Astrocyte (in vitro differentiated cells and primary cell): ENCODE data around the gene ZFHX3. TPM values are rescaled to one million over a fixed set of nuclear protein-coding genes. Genes with fewer than 3 reads are reported as not detected.

Experiments
- DNase-seq: peaks from one replicate; pipeline ENCODE4 v3.0.0-alpha.2; 2010; ENCODE audit warnings: low read depth
- FAIRE-seq: peaks from 2 replicates; lab custom pipeline; 2011; peaks lifted over from hg19 to GRCh38; lab: Jason Lieb, UNC
- H2AFZ ChIP-seq: 2 replicates; pipeline ENCODE4 v1.6.0; 2012; ENCODE audit warnings: low read depth, low read length, inconsistent platforms
- H3K27ac ChIP-seq: 2 replicates; pipeline ENCODE4 v1.5.1; 2011; ENCODE audit warnings: low read depth, low read length, inconsistent platforms
- H3K27me3 ChIP-seq: 2 replicates; pipeline ENCODE4 v1.6.0; 2011; ENCODE audit warnings: low read length, inconsistent platforms; ENCODE audit not compliant: insufficient read depth
- H3K36me3 ChIP-seq: 2 replicates; pipeline ENCODE4 v1.5.1; 2011; ENCODE audit warnings: low read length, inconsistent platforms; ENCODE audit not compliant: insufficient read depth
- H3K4me1 ChIP-seq: 2 replicates; pipeline ENCODE4 v1.5.1; 2011; ENCODE audit warnings: low read length, inconsistent platforms; ENCODE audit not compliant: insufficient read depth
- H3K4me2 ChIP-seq: 2 replicates; pipeline ENCODE4 v1.6.0; 2012; ENCODE audit warnings: low read length, inconsistent platforms
- H3K4me3 ChIP-seq: 2 replicates; pipeline ENCODE4 v1.5.1; 2011; ENCODE audit warnings: low read depth, mild to moderate bottlenecking, low read length, inconsistent platforms; ENCODE audit not compliant: insufficient read depth
- H3K79me2 ChIP-seq: 2 replicates; pipeline ENCODE4 v1.6.0; 2012; ENCODE audit warnings: mild to moderate bottlenecking, low read length, inconsistent platforms; ENCODE audit not compliant: insufficient read depth
- H3K9ac ChIP-seq: 2 replicates; pipeline ENCODE4 v1.6.0; 2012; ENCODE audit warnings: mild to moderate bottlenecking, low read length, inconsistent platforms
- H3K9me3 ChIP-seq: 2 replicates; pipeline ENCODE4 v1.5.1; 2012; ENCODE audit warnings: low read depth, mild to moderate bottlenecking, low read length, inconsistent platforms; ENCODE audit not compliant: insufficient read depth
- H4K20me1 ChIP-seq: 2 replicates; pipeline ENCODE4 v1.6.0; 2012; ENCODE audit warnings: low read length, inconsistent platforms; ENCODE audit not compliant: insufficient read depth
- H3K27ac Mint-ChIP-seq: one replicate; pipeline ENCODE4 v1.8.0; 2021; ENCODE audit warnings: mild to moderate bottlenecking, mixed read lengths; ENCODE audit not compliant: unreplicated experiment
- H3K27me3 Mint-ChIP-seq: one replicate; pipeline ENCODE4 v1.8.0; 2021; ENCODE audit warnings: low read depth, mixed read lengths; ENCODE audit not compliant: unreplicated experiment
- H3K36me3 Mint-ChIP-seq: one replicate; pipeline ENCODE4 v1.8.0; 2021; ENCODE audit warnings: low read depth, mixed read lengths; ENCODE audit not compliant: unreplicated experiment
- H3K4me1 Mint-ChIP-seq: one replicate; pipeline ENCODE4 v1.8.0; 2021; ENCODE audit warnings: low read depth, mixed read lengths; ENCODE audit not compliant: unreplicated experiment
- H3K4me3 Mint-ChIP-seq: one replicate; pipeline ENCODE4 v1.8.0; 2021; ENCODE audit warnings: mild to moderate bottlenecking, moderate library complexity, mixed read lengths; ENCODE audit not compliant: unreplicated experiment
- H3K9me3 Mint-ChIP-seq: one replicate; pipeline ENCODE4 v1.8.0; 2021; ENCODE audit warnings: mild to moderate bottlenecking, mixed read lengths; ENCODE audit not compliant: unreplicated experiment
- CTCF ChIP-seq: IDR thresholded peaks from 2 replicates; pipeline ENCODE4 v1.5.1; 2011; ENCODE audit warnings: low read depth, mild to moderate bottlenecking, inconsistent platforms, low read length, moderate library complexity; ENCODE audit not compliant: insufficient read depth
- EZH2 ChIP-seq: IDR thresholded peaks from 2 replicates; pipeline ENCODE4 v1.6.1; 2012; ENCODE audit warnings: mild to moderate bottlenecking, low read length, inconsistent platforms; ENCODE audit not compliant: insufficient read depth
- total RNA-seq: library from RNA; stranded (reverse); gene quantifications from 2 replicates; pipeline ENCODE4 v1.2.1, GENCODE V29; 2021

Gene ZFHX3
- total RNA-seq, 1 donor from 2014 or later = 19.7 TPM

- Mint-ChIP-seq H3K27ac (no peak overlapping the region), H3K4me3 (no peak overlapping the region), H3K4me1 (peaks cover 28% of the 10 kb centered on the region)
Observed at GRCh38 chr16:72783716-72784318, 264.1 kb downstream of the ZFHX3 start.

GRCh38 chr16:72769876-72770275 is 278.1 kb downstream of the ZFHX3 start:
- Histone ChIP-seq H3K4me1 (no peaks in the 10 kb centered on the region), H3K4me2 (no peak overlapping the region), H3K27ac (no peak overlapping the region), H3K79me2 (no peaks in the 10 kb centered on the region), H3K9me3 (no peaks in the 10 kb centered on the region), H3K36me3 (no peaks in the 10 kb centered on the region), H3K9ac (no peak overlapping the region), H3K27me3 (no peaks in the 10 kb centered on the region), H4K20me1 (no peaks in the 10 kb centered on the region), H2AFZ (no peak overlapping the region), H3K4me3 (no peak overlapping the region)
- no peaks in the 10 kb centered on the region for H3K27me3 Mint-ChIP-seq
- H3K9me3 Mint-ChIP-seq = peaks cover 4% of the 10 kb centered on the region
- no peak for TF ChIP-seq CTCF
- no peak overlapping the region for H3K4me3 Mint-ChIP-seq
- no peak overlapping the region for H3K27ac Mint-ChIP-seq
- no peaks in the 10 kb centered on the region for H3K4me1 Mint-ChIP-seq
- FAIRE-seq = no peak
- DNase-seq = no peak
- H3K36me3 Mint-ChIP-seq = peaks cover 1% of the 10 kb centered on the region

More at GRCh38 chr16:72783716-72784318, 264.1 kb downstream of the ZFHX3 start:
- TF ChIP-seq CTCF (no peak), EZH2 (no peak)
- Mint-ChIP-seq H3K9me3 (no peaks in the 10 kb centered on the region), H3K36me3 (no peaks in the 10 kb centered on the region), H3K27me3 (no peaks in the 10 kb centered on the region)
- peak overlapping the region; percentile 29 for H3K4me2 ChIP-seq
- H3K4me3 ChIP-seq = no peak overlapping the region
- FAIRE-seq (no peak), DNase-seq (peak; percentile 68)
- H3K27ac ChIP-seq = peak overlapping the region; percentile 28
- no peaks in the 10 kb centered on the region for H3K36me3 ChIP-seq
- H4K20me1 ChIP-seq = no peaks in the 10 kb centered on the region
- H3K79me2 ChIP-seq = no peaks in the 10 kb centered on the region
- no peak overlapping the region for H2AFZ ChIP-seq
- H3K27me3 ChIP-seq = no peaks in the 10 kb centered on the region
- H3K9me3 ChIP-seq = no peaks in the 10 kb centered on the region
- H3K9ac ChIP-seq = no peak overlapping the region
- peaks cover 24% of the 10 kb centered on the region for H3K4me1 ChIP-seq

- no peak overlapping the region for H3K27ac ChIP-seq
- Mint-ChIP-seq H3K27me3 (no peaks in the 10 kb centered on the region), H3K36me3 (peaks cover 1% of the 10 kb centered on the region), H3K4me3 (no peak overlapping the region), H3K9me3 (peaks cover 4% of the 10 kb centered on the region), H3K4me1 (peaks cover 6% of the 10 kb centered on the region), H3K27ac (no peak overlapping the region)
- H3K27me3 ChIP-seq = no peaks in the 10 kb centered on the region
- H3K9ac ChIP-seq = no peak overlapping the region
- H3K79me2 ChIP-seq = no peaks in the 10 kb centered on the region
- H3K4me3 ChIP-seq = no peak overlapping the region
- H3K9me3 ChIP-seq = no peaks in the 10 kb centered on the region
- no peak overlapping the region for H2AFZ ChIP-seq
- no peak overlapping the region for H3K4me2 ChIP-seq
- H3K4me1 ChIP-seq = no peaks in the 10 kb centered on the region
- no peaks in the 10 kb centered on the region for H4K20me1 ChIP-seq
- no peak for TF ChIP-seq CTCF
- no peak for TF ChIP-seq EZH2
- no peaks in the 10 kb centered on the region for H3K36me3 ChIP-seq
- DNase-seq (no peak), FAIRE-seq (no peak)
Observed at GRCh38 chr16:72768591-72768990, 279.3 kb downstream of the ZFHX3 start.
